ENCODE data around the gene MOV10. TPM values are rescaled to one million over a fixed set of nuclear protein-coding genes. Genes with fewer than 3 reads are reported as not detected.

Gene MOV10
- polyA plus RNA-seq, 1 of the 3 experiments (the other 2 are of a cell fraction), result 87.4 TPM

- TF ChIP-seq, protein P1, sequence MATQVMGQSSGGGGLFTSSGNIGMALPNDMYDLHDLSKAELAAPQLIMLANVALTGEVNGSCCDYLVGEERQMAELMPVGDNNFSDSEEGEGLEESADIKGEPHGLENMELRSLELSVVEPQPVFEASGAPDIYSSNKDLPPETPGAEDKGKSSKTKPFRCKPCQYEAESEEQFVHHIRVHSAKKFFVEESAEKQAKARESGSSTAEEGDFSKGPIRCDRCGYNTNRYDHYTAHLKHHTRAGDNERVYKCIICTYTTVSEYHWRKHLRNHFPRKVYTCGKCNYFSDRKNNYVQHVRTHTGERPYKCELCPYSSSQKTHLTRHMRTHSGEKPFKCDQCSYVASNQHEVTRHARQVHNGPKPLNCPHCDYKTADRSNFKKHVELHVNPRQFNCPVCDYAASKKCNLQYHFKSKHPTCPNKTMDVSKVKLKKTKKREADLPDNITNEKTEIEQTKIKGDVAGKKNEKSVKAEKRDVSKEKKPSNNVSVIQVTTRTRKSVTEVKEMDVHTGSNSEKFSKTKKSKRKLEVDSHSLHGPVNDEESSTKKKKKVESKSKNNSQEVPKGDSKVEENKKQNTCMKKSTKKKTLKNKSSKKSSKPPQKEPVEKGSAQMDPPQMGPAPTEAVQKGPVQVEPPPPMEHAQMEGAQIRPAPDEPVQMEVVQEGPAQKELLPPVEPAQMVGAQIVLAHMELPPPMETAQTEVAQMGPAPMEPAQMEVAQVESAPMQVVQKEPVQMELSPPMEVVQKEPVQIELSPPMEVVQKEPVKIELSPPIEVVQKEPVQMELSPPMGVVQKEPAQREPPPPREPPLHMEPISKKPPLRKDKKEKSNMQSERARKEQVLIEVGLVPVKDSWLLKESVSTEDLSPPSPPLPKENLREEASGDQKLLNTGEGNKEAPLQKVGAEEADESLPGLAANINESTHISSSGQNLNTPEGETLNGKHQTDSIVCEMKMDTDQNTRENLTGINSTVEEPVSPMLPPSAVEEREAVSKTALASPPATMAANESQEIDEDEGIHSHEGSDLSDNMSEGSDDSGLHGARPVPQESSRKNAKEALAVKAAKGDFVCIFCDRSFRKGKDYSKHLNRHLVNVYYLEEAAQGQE (IDR thresholded peaks at IDR 0.05; ENCODE audit: low read depth, low read length), result no peak
- TF ChIP-seq CHD2 (IDR thresholded peaks at IDR 0.05; ENCODE audit: low read length, partially characterized antibody), result no peak
- TF ChIP-seq TAF1 (IDR thresholded peaks at IDR 0.05; ENCODE audit: borderline replicate concordance, low read depth, low read length), result no peak
These were observed 28.2 kb upstream of the MOV10 start (continued) for GRCh38 chr1:112646225-112646624.

DNA sequence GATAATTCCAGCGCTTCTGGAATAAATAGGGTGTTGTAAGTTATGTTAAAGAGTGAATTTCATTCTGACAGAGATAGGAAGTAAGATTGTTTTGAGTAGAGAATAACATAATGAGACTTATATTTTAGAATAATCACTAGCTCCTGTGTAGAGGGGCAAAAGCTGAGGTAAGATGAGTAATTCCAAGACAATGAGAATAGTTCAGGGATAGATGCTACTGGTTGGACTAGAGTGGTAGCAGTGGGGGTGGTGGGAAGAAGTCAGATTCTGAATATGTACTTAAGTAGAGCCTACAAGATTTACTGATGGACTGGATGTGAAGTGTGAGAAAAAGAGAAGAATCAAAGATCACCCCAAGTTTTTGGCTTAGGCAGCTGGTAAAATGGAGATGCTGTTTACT, 23.3 kb upstream of the MOV10 start:
- Histone ChIP-seq H3K9me2 (no peaks in the 10 kb centered on the region), H3K36me3 (replicated peaks in 1 of 2; ENCODE audit: control insufficient read depth in 1 of 2, insufficient read depth in 2 of 2, low read length in 1 of 2) (peaks cover 64 to 76% of the 10 kb centered on the region in 2 experiments), H3K27me3 (ENCODE audit: insufficient read depth) (no peaks in the 10 kb centered on the region), H2AFZ (ENCODE audit: low read depth) (no peak overlapping the region), H3K79me2 (ENCODE audit: insufficient read depth) (peaks cover 85% of the 10 kb centered on the region), H3K27ac (ENCODE audit: low read depth in 2 of 2, low read length in 1 of 2) (no peak overlapping the region), H3K9ac (no peak overlapping the region), H3K9me3 (no peaks in the 10 kb centered on the region), H3K4me1 (ENCODE audit: control insufficient read depth in 1 of 2, insufficient read depth in 2 of 2, low read depth in 1 of 2, low read length in 1 of 2) (no peaks in the 10 kb centered on the region; a peak in 1 of 4 replicates), H3K4me3 (ENCODE audit: low read depth in 2 of 2, low read length in 1 of 2) (no peak overlapping the region), H3K4me2 (no peak overlapping the region), H3F3A (replicated peaks; ENCODE audit: insufficient read depth) (peaks cover 10% of the 10 kb centered on the region), H4K20me1 (ENCODE audit: insufficient read depth) (peaks cover 14% of the 10 kb centered on the region; the same call in 1 of the 2 replicates)
- DNase-seq, result no peak
- ChIA-PET CTCF (no interaction called here), POLR2A (no interaction called here)
- WGBS (ENCODE audit: low lambda C conversion rate), result 100% methylated on average over 1 of the region's 1 CpG
- TF ChIP-seq RCOR1 (IDR thresholded peaks at IDR 0.05; ENCODE audit: low read length) (no peak), MXI1 (IDR thresholded peaks at IDR 0.05; ENCODE audit: low read depth, low read length) (no peak), POLR2AphosphoS5 (IDR thresholded peaks at IDR 0.05; ENCODE audit: low read depth, low read length) (no peak), NRF1 (IDR thresholded peaks at IDR 0.05; ENCODE audit: low read depth, low read length) (no peak), SIN3A (IDR thresholded peaks at IDR 0.05; ENCODE audit: borderline replicate concordance, low read depth, low read length) (no peak), EZH2phosphoT487 (IDR thresholded peaks at IDR 0.05; ENCODE audit: borderline replicate concordance, low read depth) (no peak), MAX (IDR thresholded peaks at IDR 0.05; ENCODE audit: low read depth) (no peak), SMC3 (IDR thresholded peaks at IDR 0.05; ENCODE audit: low read depth, low read length) (no peak), GATA2 (CRISPR knock-in tag; IDR thresholded peaks at IDR 0.05) (no peak), FOXJ3 (CRISPR knock-in tag; IDR thresholded peaks at IDR 0.05) (no peak), GABPA (IDR thresholded peaks at IDR 0.05; ENCODE audit: low read depth) (no peak), TAF1 (IDR thresholded peaks at IDR 0.05; ENCODE audit: borderline replicate concordance, low read depth, low read length) (no peak), ELF1 (IDR thresholded peaks at IDR 0.05) (no peak), IRF3 (IDR thresholded peaks at IDR 0.05; ENCODE audit: low read depth, low read length) (no peak), NFIC (IDR thresholded peaks at IDR 0.05; ENCODE audit: borderline replicate concordance) (no peak), FOXM1 (IDR thresholded peaks at IDR 0.05; ENCODE audit: low read depth) (no peak)
- TF ChIP-seq, protein P2, sequence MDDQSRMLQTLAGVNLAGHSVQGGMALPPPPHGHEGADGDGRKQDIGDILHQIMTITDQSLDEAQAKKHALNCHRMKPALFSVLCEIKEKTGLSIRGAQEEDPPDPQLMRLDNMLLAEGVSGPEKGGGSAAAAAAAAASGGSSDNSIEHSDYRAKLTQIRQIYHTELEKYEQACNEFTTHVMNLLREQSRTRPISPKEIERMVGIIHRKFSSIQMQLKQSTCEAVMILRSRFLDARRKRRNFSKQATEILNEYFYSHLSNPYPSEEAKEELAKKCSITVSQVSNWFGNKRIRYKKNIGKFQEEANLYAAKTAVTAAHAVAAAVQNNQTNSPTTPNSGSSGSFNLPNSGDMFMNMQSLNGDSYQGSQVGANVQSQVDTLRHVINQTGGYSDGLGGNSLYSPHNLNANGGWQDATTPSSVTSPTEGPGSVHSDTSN (IDR thresholded peaks at IDR 0.05), result no peak
- TF ChIP-seq, protein P3, sequence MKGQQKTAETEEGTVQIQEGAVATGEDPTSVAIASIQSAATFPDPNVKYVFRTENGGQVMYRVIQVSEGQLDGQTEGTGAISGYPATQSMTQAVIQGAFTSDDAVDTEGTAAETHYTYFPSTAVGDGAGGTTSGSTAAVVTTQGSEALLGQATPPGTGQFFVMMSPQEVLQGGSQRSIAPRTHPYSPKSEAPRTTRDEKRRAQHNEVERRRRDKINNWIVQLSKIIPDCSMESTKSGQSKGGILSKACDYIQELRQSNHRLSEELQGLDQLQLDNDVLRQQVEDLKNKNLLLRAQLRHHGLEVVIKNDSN (IDR thresholded peaks at IDR 0.05; ENCODE audit: borderline replicate concordance, low read depth), result no peak
